ENCODE data around the gene PDE4C.
"Not testable (repeated sequence)": the region's sequence is repeated elsewhere in the genome, so short reads cannot be mapped to it uniquely, and the experiment has no call there.

The PDE4C gene

DNA sequence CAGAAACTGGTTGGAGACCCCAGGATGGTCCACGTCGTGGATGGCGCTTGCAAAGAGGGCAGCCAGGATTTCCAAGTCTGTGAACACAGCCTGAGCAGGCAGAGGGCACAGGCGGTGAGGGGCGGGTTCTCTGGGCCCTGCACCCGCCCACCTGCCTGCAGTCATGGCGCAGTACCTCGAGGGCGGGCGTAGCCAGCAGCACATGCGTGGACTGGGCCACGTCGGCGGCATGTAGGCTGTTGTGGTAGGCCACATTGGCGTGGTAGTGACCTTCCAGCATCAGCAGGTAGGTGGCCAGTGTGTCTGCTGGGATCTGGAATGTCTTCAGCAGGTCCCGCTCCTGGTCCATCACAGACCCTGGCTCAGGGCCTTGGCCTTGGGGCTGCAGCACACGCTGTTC, 8.1 kb downstream of the PDE4C start:
- TF ChIP-seq, protein P1, sequence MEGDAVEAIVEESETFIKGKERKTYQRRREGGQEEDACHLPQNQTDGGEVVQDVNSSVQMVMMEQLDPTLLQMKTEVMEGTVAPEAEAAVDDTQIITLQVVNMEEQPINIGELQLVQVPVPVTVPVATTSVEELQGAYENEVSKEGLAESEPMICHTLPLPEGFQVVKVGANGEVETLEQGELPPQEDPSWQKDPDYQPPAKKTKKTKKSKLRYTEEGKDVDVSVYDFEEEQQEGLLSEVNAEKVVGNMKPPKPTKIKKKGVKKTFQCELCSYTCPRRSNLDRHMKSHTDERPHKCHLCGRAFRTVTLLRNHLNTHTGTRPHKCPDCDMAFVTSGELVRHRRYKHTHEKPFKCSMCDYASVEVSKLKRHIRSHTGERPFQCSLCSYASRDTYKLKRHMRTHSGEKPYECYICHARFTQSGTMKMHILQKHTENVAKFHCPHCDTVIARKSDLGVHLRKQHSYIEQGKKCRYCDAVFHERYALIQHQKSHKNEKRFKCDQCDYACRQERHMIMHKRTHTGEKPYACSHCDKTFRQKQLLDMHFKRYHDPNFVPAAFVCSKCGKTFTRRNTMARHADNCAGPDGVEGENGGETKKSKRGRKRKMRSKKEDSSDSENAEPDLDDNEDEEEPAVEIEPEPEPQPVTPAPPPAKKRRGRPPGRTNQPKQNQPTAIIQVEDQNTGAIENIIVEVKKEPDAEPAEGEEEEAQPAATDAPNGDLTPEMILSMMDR (IDR thresholded peaks at IDR 0.05; ENCODE audit: insufficient read depth, low read length, missing control alignments), result no peak

DNA sequence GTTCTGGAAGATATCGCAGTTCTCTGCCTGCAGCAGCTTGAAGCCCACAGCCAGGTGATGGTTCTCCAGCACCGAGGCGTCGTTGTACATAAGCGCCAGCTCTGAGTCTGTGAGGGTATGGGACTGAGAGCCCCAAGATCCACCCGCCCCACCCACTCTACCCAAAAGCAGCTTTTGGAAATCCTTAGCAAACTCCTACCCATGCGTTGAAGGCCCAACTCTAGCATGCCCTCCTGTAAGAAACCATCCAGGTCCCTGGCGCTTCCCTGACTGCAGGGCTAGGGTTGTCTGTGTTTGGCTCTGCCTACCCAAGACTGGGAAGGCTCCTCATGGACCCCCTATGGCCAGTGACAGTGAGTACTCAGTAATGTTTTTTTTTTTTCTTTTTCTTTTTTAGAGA, 9.4 kb downstream of the PDE4C start:
- H3K4me3 ChIP-seq (ENCODE audit: low read depth, low read length), result no peak overlapping the region
- DNase-seq (ENCODE audit: low read depth, low spot score), result no peak
- CTCF ChIA-PET, result interaction anchor here (1.8 kb wide), 1 partner anchor 35 kb away, joined by 8 read pairs; no protein-coding TSS in a partner anchor
- TF ChIP-seq, protein P1 (IDR thresholded peaks at IDR 0.05; ENCODE audit: insufficient read depth, low read length, missing control alignments), result no peak
- POLR2A ChIA-PET, result no interaction called here

More for the DNA sequence above, 8.1 kb downstream of the PDE4C start:
- POLR2A ChIA-PET, result no interaction called here
- CTCF ChIA-PET, result interaction anchor here (1.2 to 4.7 kb wide), 3 partner anchors 13 to 60 kb away, joined by 3 to 21 read pairs (median 4); no protein-coding TSS in a partner anchor
- no peak overlapping the region for H3K4me3 ChIP-seq (ENCODE audit: low read depth, low read length)
- DNase-seq (ENCODE audit: low read depth, low spot score), result no peak

DNA sequence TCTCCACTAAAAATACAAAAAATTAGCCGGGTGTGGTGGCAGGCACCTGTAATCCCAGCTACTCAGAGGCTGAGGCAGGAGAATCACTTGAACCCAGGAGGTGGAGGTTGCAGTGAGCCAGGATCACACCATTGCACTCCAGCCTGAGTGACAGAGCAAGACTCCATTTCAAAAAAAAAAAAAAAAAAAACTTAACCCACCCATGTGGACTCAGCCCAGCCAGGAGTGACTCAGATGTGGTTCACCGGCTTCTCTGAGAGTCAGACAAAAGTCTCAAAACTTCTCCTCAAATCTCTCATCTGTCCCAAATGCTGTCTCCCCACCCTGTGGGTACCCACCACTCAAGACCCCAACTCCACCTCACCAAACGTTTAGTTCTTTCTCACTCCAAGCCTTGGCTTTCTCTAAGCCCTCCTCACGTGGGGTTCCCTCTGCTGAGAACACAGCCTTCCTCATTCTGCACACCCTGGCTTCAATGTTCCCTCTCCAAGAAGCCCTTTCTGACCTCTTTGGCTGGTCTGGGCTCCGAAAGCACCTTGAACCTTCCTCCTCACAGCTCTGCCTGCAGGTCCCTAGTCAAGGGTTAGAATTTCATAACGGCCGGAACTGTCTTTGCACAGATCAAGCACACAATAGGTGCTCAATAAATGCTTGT, 11.3 kb downstream of the PDE4C start:
- ChIA-PET CTCF (interaction anchor here (1.0 to 1.1 kb wide), 3 partner anchors 37 to 65 kb away, joined by 3 read pairs; no protein-coding TSS in a partner anchor), POLR2A (no interaction called here)
- DNase-seq (ENCODE audit: low read depth, low spot score), result no peak
- TF ChIP-seq, protein P1 (IDR thresholded peaks at IDR 0.05; ENCODE audit: insufficient read depth, low read length, missing control alignments), result no peak
- H3K4me3 ChIP-seq (ENCODE audit: low read depth, low read length), result no peak overlapping the region

DNA sequence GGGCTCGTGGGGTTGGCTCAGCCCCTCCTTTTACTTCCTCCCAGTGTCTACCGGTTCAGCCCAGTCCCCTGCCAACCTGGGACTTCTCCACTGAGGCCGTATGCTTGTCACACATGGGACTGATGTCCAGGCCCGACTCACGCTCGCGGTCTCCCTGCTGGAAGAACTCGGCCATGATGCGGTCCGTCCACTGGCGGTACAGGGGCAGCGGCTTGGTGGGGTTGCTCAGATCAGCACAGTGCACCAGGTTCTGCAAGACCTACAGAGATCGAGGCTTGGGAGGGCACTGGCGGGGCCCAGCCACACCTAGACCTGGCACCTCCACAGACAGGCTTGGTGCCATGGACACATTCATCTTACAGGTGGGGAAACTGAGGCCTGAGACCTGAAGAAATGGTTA, 14.6 kb downstream of the PDE4C start:
- ChIA-PET POLR2A (interaction anchor here (0.6 kb wide), 1 partner anchor 42 kb away, joined by 5 read pairs; no protein-coding TSS in a partner anchor), CTCF (interaction anchor here (0.9 kb wide), 1 partner anchor 41 kb away, joined by 3 read pairs; no protein-coding TSS in a partner anchor)
- DNase-seq (ENCODE audit: low read depth, low spot score), result no peak
- TF ChIP-seq, protein P1 (IDR thresholded peaks at IDR 0.05; ENCODE audit: insufficient read depth, low read length, missing control alignments), result no peak
- H3K4me3 ChIP-seq (ENCODE audit: low read depth, low read length), result no peak overlapping the region

DNA sequence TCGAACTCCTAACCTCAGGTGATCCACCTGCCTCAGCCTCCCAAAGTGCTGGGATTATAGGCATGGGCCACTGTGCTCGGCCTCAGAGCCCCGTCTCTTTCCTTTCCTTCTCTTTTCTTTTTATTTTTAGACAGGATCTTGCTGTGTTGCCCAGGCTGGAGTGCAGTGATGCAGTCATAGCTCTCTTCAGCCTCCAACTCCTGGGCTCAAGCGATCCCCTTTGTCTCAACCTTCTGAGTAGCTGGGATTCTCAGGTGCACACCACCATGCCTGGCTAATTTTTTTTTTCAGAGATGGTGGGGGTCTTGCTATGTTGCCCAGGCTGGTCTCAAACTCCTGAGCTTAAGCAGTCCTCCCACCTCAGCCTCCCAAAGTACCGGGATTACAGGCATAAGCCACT, 16.3 kb downstream of the PDE4C start:
- CTCF ChIA-PET, result interaction anchor here (1.3 to 11.1 kb wide), 4 partner anchors 13 to 97 kb away, joined by 4 to 217 read pairs (median 4); a partner anchor contains a TSS
- POLR2A ChIA-PET; H3K4me3 ChIP-seq (ENCODE audit: low read depth, low read length); DNase-seq (ENCODE audit: low read depth, low spot score): not testable (repeated sequence)

DNA sequence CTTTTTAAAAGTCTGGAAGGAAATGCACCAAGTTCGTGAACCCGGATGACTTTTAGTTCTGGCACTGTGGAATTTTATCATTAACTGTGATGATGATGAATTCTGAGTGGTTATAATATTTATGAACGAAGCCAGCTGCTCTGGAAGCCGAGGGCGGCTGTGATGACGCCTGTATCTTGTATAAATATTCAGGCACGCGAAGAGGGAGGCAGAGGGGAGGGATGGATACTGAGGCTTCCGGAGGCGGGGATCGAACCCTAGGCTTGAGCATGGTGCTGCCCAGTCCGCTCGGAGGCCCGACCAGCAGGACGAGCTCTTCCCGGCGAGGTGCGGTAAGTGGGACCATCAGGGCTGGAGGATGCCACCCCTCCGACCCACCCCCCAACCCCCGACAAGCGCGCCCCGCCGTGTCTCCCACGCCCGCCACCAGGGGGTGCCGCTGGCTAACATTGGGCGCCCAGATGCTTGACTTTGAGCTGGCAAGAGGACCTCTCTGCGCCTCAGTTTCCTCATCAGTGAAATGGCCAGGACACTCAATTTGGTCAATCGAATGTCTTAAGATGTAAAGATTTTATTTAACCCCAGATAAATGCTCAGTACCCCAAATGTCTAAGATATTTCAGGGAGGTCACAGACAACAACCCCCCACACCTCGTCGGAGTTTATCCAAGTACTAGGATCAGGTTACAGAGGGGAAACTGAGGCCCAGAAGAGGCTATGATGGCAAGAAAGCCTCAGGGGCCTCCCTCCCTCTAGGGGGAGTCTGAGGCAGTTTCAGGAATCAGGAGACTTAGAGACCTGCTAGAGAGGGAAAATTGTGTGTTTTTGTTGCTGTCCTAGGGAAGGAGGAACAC, 17.9 kb downstream of the PDE4C start:
- peak overlapping the region; percentile 27 for H3K4me3 ChIP-seq (ENCODE audit: low read depth, low read length)
- POLR2A ChIA-PET, result interaction anchor here (0.6 to 0.9 kb wide), 3 partner anchors 72 to 122 kb away, joined by 3 read pairs; no protein-coding TSS in a partner anchor
- no peak for DNase-seq (ENCODE audit: low read depth, low spot score)
- CTCF ChIA-PET, result interaction anchor here (0.6 to 11.1 kb wide), 15 partner anchors 12 to 208 kb away, joined by 3 to 217 read pairs (median 5); partner anchors contain the start of gene MPV17L2
- TF ChIP-seq, protein P1 (IDR thresholded peaks at IDR 0.05; ENCODE audit: insufficient read depth, low read length, missing control alignments), result peak; percentile 66
